Activated T-helper 2 cell treated with anti-CD3 and anti-CD28 coated beads, Interferon-gamma antibody, Interleukin-2, Interleukin-4, amounts not matched to agents 10 μg/mL and 5 μg/mL and 100 μg/mL, durations not matched to agents 14 hours and 24 hours and 36 hours (primary cell): ENCODE data around the gene MICAL1. TPM values are rescaled to one million over a fixed set of nuclear protein-coding genes. Genes with fewer than 3 reads are reported as not detected.

Experiments
- DNase-seq: peaks from one replicate; pipeline ENCODE4 v3.0.0; 2021; ENCODE audit warnings: low spot score
- H3K27ac Mint-ChIP-seq: one replicate; pipeline ENCODE4 v1.8.0; 2021; ENCODE audit warnings: mixed read lengths
- H3K27me3 Mint-ChIP-seq: one replicate; pipeline ENCODE4 v1.8.0; 2021; ENCODE audit warnings: low read depth, mixed read lengths
- H3K36me3 Mint-ChIP-seq: one replicate; pipeline ENCODE4 v1.8.0; 2021; ENCODE audit warnings: low read depth, mixed read lengths
- H3K4me1 Mint-ChIP-seq: one replicate; pipeline ENCODE4 v1.8.0; 2021; ENCODE audit warnings: low read depth, mixed read lengths
- H3K4me3 Mint-ChIP-seq: one replicate; pipeline ENCODE4 v1.8.0; 2021; ENCODE audit warnings: low read depth, mild to moderate bottlenecking, moderate library complexity, mixed read lengths
- H3K9me3 Mint-ChIP-seq: one replicate; pipeline ENCODE4 v1.8.0; 2021; ENCODE audit warnings: mixed read lengths
- intact Hi-C: fragments of 100-400 bp; cut with micrococcal nuclease; formaldehyde crosslinking; loops from one replicate; pipeline ENCODE4 v1.15.1; 2023
- total RNA-seq: library from RNA; stranded (reverse); gene quantifications from 2 replicates; pipeline ENCODE4 v1.2.3, GENCODE V29; 2022

The MICAL1 gene
- total RNA-seq, 1 donor from 2014 or later: 47.8 TPM

GRCh38 chr6:109429496-109429895, 26.1 kb downstream of the MICAL1 start:
- no peak overlapping the region for H3K27ac Mint-ChIP-seq
- H3K36me3 Mint-ChIP-seq: no peaks in the 10 kb centered on the region
- no peaks in the 10 kb centered on the region for H3K9me3 Mint-ChIP-seq
- no peak overlapping the region for H3K4me3 Mint-ChIP-seq
- H3K4me1 Mint-ChIP-seq: peaks cover 8% of the 10 kb centered on the region
- DNase-seq: no peak
- intact Hi-C loops: no loop called here
- H3K27me3 Mint-ChIP-seq: peaks cover 22% of the 10 kb centered on the region

DNA sequence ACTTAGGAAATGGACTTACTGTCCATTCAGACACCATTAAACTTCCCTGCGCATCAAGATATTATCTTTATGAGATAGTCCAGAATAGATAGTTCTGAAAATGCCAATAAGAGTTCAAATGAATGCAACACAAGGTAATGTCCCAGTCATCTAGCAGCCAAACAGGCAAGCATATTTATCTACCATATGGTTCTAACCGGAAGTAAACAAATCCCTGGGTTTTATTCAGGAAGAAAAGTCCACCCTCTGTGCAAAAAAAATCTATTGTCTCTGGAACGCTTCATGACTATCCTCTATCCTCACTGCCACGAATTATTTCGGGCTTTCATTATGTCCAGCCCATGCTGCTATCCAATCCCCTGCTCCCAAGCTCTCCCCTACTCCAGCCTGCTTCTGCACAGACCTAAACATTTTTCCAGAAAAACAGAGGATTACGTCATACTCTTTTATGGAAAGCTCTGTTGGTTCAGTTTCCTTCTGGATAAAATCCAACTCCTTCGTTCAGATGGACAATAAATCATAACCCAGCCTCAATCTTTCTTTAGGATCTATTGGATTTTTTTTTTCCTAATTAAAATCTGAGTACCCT, 26.6 kb downstream of the MICAL1 start:
- Mint-ChIP-seq H3K36me3 (no peaks in the 10 kb centered on the region), H3K4me3 (no peak overlapping the region), H3K4me1 (peaks cover 8% of the 10 kb centered on the region), H3K27ac (no peak overlapping the region), H3K9me3 (no peaks in the 10 kb centered on the region), H3K27me3 (peaks cover 22% of the 10 kb centered on the region)
- intact Hi-C loops: no loop called here
- DNase-seq: no peak

GRCh38 chr6:109424946-109425345, 30.6 kb downstream of the MICAL1 start:
- H3K36me3 Mint-ChIP-seq: no peaks in the 10 kb centered on the region
- intact Hi-C loops: no loop called here
- peaks cover 8% of the 10 kb centered on the region for H3K4me1 Mint-ChIP-seq
- peaks cover 8% of the 10 kb centered on the region for H3K27me3 Mint-ChIP-seq
- no peak overlapping the region for H3K4me3 Mint-ChIP-seq
- H3K9me3 Mint-ChIP-seq: no peaks in the 10 kb centered on the region
- no peak overlapping the region for H3K27ac Mint-ChIP-seq
- DNase-seq: no peak

- Mint-ChIP-seq H3K36me3 (no peaks in the 10 kb centered on the region), H3K27ac (no peak overlapping the region), H3K4me1 (peaks cover 8% of the 10 kb centered on the region), H3K4me3 (no peak overlapping the region), H3K9me3 (no peaks in the 10 kb centered on the region), H3K27me3 (peaks cover 7% of the 10 kb centered on the region)
- no peak for DNase-seq
- intact Hi-C loops: no loop called here
These were observed 34.4 kb downstream of the MICAL1 start for GRCh38 chr6:109421184-109421583.

GRCh38 chr6:109420751-109421150, 34.8 kb downstream of the MICAL1 start:
- intact Hi-C loops: no loop called here
- DNase-seq: no peak
- Mint-ChIP-seq H3K9me3 (no peaks in the 10 kb centered on the region), H3K27me3 (peaks cover 7% of the 10 kb centered on the region), H3K27ac (no peak overlapping the region), H3K36me3 (no peaks in the 10 kb centered on the region), H3K4me1 (peaks cover 4% of the 10 kb centered on the region), H3K4me3 (no peak overlapping the region)

DNA sequence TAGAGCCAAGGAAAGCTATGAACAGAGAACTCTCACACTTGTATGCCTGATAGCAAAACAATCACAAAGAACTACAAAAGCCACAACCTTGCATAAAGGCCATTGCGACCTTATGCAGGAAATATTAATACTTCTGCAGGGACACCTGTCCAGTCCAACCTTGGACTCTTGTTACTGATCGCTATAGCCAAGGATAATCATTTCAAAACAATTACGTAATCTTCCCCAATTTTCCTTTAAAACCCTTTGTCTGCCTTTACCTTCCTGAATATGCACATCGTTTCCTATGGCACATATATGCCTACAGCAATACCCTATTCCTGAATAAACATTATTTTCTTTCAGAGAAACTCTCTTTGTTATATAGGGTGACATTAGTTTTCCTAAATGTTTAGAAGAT, 37.9 kb downstream of the MICAL1 start:
- Mint-ChIP-seq H3K4me1 (no peaks in the 10 kb centered on the region), H3K9me3 (no peaks in the 10 kb centered on the region), H3K4me3 (no peak overlapping the region), H3K27me3 (peaks cover 13% of the 10 kb centered on the region), H3K27ac (no peak overlapping the region), H3K36me3 (no peaks in the 10 kb centered on the region)
- intact Hi-C loops: no loop called here
- no peak for DNase-seq

DNA sequence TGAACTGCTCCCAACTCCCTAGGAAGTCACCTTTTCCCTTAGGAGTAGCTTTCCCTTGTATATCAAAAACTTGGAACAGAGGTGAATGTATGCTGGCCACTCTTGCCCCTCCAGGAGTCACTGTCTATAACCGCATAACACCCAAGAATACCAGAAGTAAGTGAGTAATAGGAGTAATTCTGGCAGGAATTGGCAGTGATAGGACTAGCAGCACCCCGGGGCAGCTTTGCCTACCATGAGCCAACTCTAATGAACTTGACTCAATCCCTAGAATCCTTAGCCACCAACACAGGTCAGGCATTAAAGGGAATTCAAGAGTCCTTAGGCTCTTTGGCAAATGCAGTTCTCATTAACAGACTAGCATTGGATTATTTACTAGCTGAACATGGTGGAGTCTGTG, 44.5 kb downstream of the MICAL1 start:
- H3K27me3 Mint-ChIP-seq: peaks cover 21% of the 10 kb centered on the region
- intact Hi-C loops: no loop called here

DNA sequence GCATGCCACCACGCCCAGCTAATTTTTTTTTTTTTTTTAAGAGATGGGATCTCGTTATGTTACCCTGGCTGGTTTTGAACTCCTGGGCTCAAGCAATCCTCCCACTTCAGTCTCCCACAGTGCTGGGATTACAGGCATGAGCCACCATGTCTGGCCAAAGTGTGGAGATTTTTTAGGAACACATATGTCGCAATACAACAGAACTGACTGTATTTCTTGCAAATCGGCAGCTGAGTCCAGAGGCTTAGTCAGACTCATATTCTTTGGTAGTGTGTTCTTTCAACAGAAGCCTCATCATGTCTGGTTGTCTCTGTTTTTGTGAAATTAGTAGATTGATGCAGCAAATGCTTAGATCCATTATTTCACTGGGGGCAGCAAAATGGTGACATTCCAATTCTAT, 49.4 kb downstream of the MICAL1 start:
- H3K4me3 Mint-ChIP-seq: no peak overlapping the region
- intact Hi-C loops: no loop called here
- H3K4me1 Mint-ChIP-seq: no peaks in the 10 kb centered on the region
- H3K27ac Mint-ChIP-seq: no peak overlapping the region
- no peaks in the 10 kb centered on the region for H3K36me3 Mint-ChIP-seq
- H3K9me3 Mint-ChIP-seq: no peaks in the 10 kb centered on the region
- DNase-seq: no peak
- peaks cover 14% of the 10 kb centered on the region for H3K27me3 Mint-ChIP-seq

More for the DNA sequence above, 44.5 kb downstream of the MICAL1 start:
- Mint-ChIP-seq H3K4me3 (no peak overlapping the region), H3K9me3 (no peaks in the 10 kb centered on the region), H3K27ac (no peak overlapping the region), H3K4me1 (no peaks in the 10 kb centered on the region), H3K36me3 (no peaks in the 10 kb centered on the region)
- DNase-seq: no peak

DNA sequence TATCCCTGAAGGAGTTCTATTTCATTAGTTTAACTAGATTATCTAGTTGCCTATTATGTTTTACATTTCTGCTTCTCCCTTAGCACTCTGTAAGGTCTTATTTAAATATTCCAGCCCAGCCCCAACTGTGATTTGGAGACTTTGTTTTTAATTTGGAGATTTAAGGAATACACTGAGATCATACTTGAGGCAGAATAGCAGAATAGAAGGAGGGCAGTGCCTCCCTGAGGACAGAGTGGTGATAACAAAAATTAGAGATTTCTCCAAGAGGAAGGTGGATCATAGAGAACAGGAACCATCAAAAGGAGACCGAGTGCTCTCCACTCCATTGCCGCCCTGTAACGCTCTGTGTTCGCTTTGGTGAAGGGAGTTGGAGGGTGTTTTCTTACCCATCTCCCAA, 58.6 kb downstream of the MICAL1 start:
- Mint-ChIP-seq H3K36me3 (no peaks in the 10 kb centered on the region), H3K27me3 (no peaks in the 10 kb centered on the region), H3K9me3 (no peaks in the 10 kb centered on the region), H3K27ac (no peak overlapping the region), H3K4me3 (no peak overlapping the region), H3K4me1 (peaks cover 18% of the 10 kb centered on the region)
- intact Hi-C loops: no loop called here
- no peak for DNase-seq

DNA sequence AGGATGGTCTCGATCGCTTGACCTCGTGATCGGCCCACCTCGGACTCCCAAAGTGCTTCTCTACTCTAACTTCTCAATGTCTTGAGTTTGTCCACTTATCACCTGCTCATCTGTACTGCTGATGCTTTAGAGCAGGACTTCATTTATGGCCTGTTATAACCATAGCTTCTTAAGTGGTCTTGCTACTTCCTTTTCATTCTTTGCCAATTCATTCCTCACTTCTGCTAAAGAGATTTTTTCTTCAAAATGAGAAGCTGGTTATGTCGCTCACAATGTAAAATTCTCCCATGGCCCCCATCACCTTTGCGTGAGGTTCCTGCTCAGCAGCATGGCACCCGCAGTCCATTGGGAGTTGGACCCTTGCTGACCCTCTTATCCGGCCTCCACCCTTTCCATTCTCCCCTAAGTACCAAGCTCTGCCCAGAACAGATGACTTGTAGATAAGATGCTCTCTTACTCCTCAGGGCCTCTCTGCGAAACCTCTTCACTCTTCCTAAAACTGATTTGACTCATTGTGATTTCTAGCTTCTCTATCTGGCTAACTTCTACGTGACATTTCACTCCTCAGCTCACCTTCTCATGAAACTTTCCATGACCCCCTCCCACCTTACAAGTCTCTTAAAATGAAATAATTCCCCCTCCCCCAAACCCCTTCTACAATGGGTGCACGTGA, 59.4 kb downstream of the MICAL1 start:
- Mint-ChIP-seq H3K27ac (no peak overlapping the region), H3K27me3 (no peaks in the 10 kb centered on the region), H3K4me1 (peaks cover 24% of the 10 kb centered on the region), H3K36me3 (no peaks in the 10 kb centered on the region), H3K4me3 (no peak overlapping the region), H3K9me3 (no peaks in the 10 kb centered on the region)
- DNase-seq: no peak
- intact Hi-C loops: no loop called here

Other genes starting within 250 kb of the MICAL1 start
- 206 and 207 TPM in 2 replicates for gene CD164, start 73.3 kb downstream of the MICAL1 start, total RNA-seq
- gene PPIL6, start 15.1 kb downstream of the MICAL1 start, total RNA-seq: 0.32 TPM in 1 of 2 replicates, not detected in the other
- gene SMPD2, start 15.0 kb downstream of the MICAL1 start, total RNA-seq: 14.7 and 17.5 TPM in 2 replicates
- gene ZBTB24, start 27.4 kb upstream of the MICAL1 start, total RNA-seq: 17.7 and 18.8 TPM in 2 replicates
- gene AK9, start 235.4 kb upstream of the MICAL1 start, total RNA-seq: 3.1 and 3.8 TPM in 2 replicates
- 8.8 and 9.5 TPM in 2 replicates for gene FIG4, start 235.5 kb upstream of the MICAL1 start, total RNA-seq